ENCODE measurements around the gene PDK2. TPM values are rescaled to one million over a fixed set of nuclear protein-coding genes. Genes with fewer than 3 reads are reported as not detected.
A peak's percentile ranks its signal among the peaks of the same experiment; 100 is the strongest.

Gene PDK2
- 10 to 100 TPM; 31.6 to 70.6 (median 58.1) TPM for total RNA-seq

DNA sequence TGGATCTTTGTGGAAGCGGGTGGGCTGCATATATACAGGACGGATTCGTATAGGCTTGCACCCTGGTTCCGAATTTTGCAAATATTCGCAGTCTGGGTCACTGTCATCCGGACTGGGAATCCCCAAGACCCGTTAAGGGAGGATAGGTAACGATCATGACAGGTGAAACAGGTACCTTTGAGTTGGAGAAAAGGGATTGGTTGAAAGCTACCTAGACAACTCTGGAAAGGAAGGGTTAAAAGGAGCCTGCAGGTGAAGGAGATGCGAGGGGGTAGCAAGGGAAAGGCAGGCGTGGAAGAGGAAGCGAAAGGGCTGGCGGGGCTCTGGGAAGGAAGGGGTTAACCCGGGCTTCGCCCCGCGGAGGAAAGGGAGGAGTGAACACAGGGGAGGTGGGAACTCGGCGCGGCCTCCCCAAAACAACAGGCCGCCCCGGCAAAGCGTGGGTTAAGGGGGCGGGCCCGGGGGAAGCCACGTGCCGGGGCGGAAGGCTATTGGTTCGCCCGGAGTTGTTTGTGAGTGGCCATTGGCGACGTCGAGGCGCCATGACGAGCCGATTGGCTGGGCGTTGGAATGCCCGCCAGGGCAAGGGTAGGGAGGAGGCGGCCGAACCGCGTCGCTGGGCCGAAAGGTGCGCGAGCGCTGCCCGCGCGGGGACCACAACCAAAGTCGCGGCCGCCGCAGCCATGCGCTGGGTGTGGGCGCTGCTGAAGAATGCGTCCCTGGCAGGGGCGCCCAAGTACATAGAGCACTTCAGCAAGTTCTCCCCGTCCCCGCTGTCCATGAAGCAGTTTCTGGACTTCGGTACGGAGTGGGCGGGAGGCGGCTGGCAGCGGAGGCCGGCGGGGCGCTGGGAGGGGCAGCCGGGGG is at the start of gene PDK2:
Gene PDK2, plus strand, starts transcription at position 599 of the 867 bp plus-strand sequence. Its CDS starts 85 bp downstream, at position 684.
- H3K36me3 ChIP-seq, result peaks cover 0 to 38% of the 10 kb centered on the region in 2 donors
- H3K27me3 ChIP-seq, result no peaks in the 10 kb centered on the region
- peak within 1 kb of the TSS; percentile 55 to 77 for H3K4me3 ChIP-seq
- peaks cover 0 to 56% (median 13%) of the 10 kb centered on the region in 3 donors for H3K4me1 ChIP-seq
- TF ChIP-seq POLR2AphosphoS5 (IDR thresholded peaks at IDR 0.05) (peak; percentile 75), POLR2A (IDR thresholded peaks at IDR 0.05) (peak; percentile 46 to 76), EP300 (IDR thresholded peaks at IDR 0.05) (no peak)
- TF ChIP-seq, protein P1, sequence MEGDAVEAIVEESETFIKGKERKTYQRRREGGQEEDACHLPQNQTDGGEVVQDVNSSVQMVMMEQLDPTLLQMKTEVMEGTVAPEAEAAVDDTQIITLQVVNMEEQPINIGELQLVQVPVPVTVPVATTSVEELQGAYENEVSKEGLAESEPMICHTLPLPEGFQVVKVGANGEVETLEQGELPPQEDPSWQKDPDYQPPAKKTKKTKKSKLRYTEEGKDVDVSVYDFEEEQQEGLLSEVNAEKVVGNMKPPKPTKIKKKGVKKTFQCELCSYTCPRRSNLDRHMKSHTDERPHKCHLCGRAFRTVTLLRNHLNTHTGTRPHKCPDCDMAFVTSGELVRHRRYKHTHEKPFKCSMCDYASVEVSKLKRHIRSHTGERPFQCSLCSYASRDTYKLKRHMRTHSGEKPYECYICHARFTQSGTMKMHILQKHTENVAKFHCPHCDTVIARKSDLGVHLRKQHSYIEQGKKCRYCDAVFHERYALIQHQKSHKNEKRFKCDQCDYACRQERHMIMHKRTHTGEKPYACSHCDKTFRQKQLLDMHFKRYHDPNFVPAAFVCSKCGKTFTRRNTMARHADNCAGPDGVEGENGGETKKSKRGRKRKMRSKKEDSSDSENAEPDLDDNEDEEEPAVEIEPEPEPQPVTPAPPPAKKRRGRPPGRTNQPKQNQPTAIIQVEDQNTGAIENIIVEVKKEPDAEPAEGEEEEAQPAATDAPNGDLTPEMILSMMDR (IDR thresholded peaks at IDR 0.05), result peak in 1 of 4 experiments; percentile 13
- no peaks in the 10 kb centered on the region for H3K9me3 ChIP-seq
- WGBS, 2 donors (ENCODE audit: low coverage in 1 of 2), result 0% methylated on average over 18 to 21 of the region's 68 CpGs
- peak within 1 kb of the TSS; percentile 60 to 95 (median 90) for H3K27ac ChIP-seq
- peak; percentile 95 for ATAC-seq

DNA sequence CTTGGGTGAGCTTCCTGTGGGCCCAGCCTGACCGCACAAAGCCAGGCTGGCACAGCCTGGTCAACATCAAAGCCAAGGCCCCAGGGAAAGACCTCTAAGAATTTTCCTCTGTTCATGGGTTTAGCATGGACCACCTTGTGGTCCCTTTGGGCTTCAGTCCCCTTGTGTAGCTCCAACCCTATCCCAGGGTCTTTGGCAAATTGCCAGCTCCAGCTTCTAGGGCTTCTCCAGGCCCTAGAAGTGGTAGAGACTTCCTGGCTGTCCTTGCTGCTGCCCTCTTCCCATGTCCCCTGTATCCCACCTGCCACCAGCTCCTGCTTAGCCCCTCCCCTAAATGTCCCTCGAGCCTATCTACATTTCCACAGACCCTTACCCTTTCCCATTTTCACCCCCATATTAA is 49.0 kb upstream of the PDK2 start:
- H3K27ac ChIP-seq, result no peak overlapping the region
- H3K36me3 ChIP-seq, result no peaks in the 10 kb centered on the region
- 79 to 80% methylated on average over 1 to 2 of the region's 2 CpGs for whole genome bisulfite sequencing, 2 donors (ENCODE audit: low coverage in 1 of 2)
- H3K27me3 ChIP-seq, result no peaks in the 10 kb centered on the region
- H3K4me1 ChIP-seq, result peaks cover 0 to 59% (median 0%) of the 10 kb centered on the region in 3 donors
- ATAC-seq, result no peak
- TF ChIP-seq EP300 (IDR thresholded peaks at IDR 0.05), result no peak
- TF ChIP-seq POLR2AphosphoS5 (IDR thresholded peaks at IDR 0.05), result no peak
- TF ChIP-seq POLR2A (IDR thresholded peaks at IDR 0.05), result no peak
- TF ChIP-seq, protein P1 (IDR thresholded peaks at IDR 0.05), result no peak
- no peaks in the 10 kb centered on the region for H3K9me3 ChIP-seq
- H3K4me3 ChIP-seq, result no peak overlapping the region

DNA sequence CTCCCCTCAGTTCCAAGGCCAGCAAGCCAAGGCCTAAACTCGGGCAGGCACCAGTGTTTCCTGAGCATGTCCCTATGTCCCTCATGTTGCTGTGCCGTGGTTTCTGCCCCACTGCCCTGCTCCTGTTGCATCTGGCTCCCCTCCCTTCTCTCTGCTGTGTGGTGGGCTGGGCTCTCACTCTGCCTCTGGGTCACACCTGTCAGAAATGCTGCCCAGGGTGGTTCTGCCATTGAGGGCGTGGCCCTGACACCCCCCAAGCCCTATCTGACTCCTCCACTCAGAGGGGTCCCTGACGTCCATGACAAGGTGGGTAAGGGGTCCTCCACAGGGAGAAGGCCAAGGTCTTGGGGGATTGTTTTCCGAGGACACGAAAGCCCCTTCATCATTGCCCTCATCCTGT is 48.5 kb upstream of the PDK2 start:
- ATAC-seq, result no peak
- H3K36me3 ChIP-seq, result no peaks in the 10 kb centered on the region
- peaks cover 0 to 59% (median 0%) of the 10 kb centered on the region in 3 donors for H3K4me1 ChIP-seq
- H3K9me3 ChIP-seq, result no peaks in the 10 kb centered on the region
- WGBS, 2 donors (ENCODE audit: low coverage in 1 of 2), result 78 to 100% methylated on average over 2 of the region's 6 CpGs
- TF ChIP-seq, protein P1 (IDR thresholded peaks at IDR 0.05), result no peak
- TF ChIP-seq POLR2AphosphoS5 (IDR thresholded peaks at IDR 0.05) (no peak), EP300 (IDR thresholded peaks at IDR 0.05) (no peak), POLR2A (IDR thresholded peaks at IDR 0.05) (no peak)
- H3K27ac ChIP-seq, result no peak overlapping the region
- H3K4me3 ChIP-seq, result no peak overlapping the region
- H3K27me3 ChIP-seq, result no peaks in the 10 kb centered on the region

DNA sequence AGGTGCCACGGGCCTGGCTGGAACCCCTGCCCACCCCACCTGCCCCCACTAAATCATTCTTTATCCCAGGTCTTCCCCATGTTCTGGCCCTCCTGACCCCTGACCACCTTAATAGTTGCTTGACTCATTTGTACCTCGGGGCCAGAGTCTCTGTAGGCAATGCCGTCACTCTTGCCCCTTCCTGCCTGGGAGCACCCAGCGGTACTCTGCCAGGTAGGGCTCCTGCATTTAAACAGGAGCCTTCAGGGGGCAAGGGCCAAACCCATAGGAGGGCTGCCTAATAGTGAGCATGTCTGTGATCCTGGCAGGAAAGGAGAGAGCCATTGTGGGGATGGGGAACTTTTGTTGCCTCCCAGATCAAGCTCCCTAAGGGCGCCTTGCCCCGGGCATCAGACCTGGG is 48.1 kb upstream of the PDK2 start:
- H3K4me1 ChIP-seq, result peaks cover 0 to 59% (median 0%) of the 10 kb centered on the region in 3 donors
- no peaks in the 10 kb centered on the region for H3K9me3 ChIP-seq
- ATAC-seq, result no peak
- H3K36me3 ChIP-seq, result no peaks in the 10 kb centered on the region
- H3K27me3 ChIP-seq, result no peaks in the 10 kb centered on the region
- H3K27ac ChIP-seq, result peak overlapping the region in 1 of 4 donors; percentile 42
- no peak overlapping the region for H3K4me3 ChIP-seq
- 60% methylated on average over 1 of the region's 6 CpGs; no CpG with 5 or more reads in 1 of the 2 donors for WGBS, 2 donors (ENCODE audit: low coverage in 1 of 2)
- TF ChIP-seq POLR2A (IDR thresholded peaks at IDR 0.05) (no peak), POLR2AphosphoS5 (IDR thresholded peaks at IDR 0.05) (no peak), EP300 (IDR thresholded peaks at IDR 0.05) (no peak)
- TF ChIP-seq, protein P1 (IDR thresholded peaks at IDR 0.05), result no peak
